ENCODE data around the gene SORT1. TPM values are rescaled to one million over a fixed set of nuclear protein-coding genes. Genes with fewer than 3 reads are reported as not detected.
A peak's percentile ranks its signal among the peaks of the same experiment; 100 is the strongest.

The SORT1 gene
- total RNA-seq, 1 donor: 38.4 TPM

GRCh38 chr1:109392788-109393616 lies 4.7 kb downstream of the SORT1 start:
- peak overlapping the region; percentile 37 for H3K4me3 ChIP-seq (ENCODE audit: low read depth, low read length)
- DNase-seq (ENCODE audit: low read depth): peak; percentile 79
- TF ChIP-seq CTCF (IDR thresholded peaks at IDR 0.05; ENCODE audit: insufficient read depth, low read depth, low read length): no peak

- peak overlapping the region; percentile 37 for H3K4me3 ChIP-seq (ENCODE audit: low read depth, low read length)
- DNase-seq (ENCODE audit: low read depth): no peak
- no peak for TF ChIP-seq CTCF (IDR thresholded peaks at IDR 0.05; ENCODE audit: insufficient read depth, low read depth, low read length)
These were observed 5.5 kb downstream of the SORT1 start for GRCh38 chr1:109392037-109392787.

- no peak for DNase-seq (ENCODE audit: low read depth)
- H3K4me3 ChIP-seq (ENCODE audit: low read depth, low read length): peak overlapping the region; percentile 3
- no peak for TF ChIP-seq CTCF (IDR thresholded peaks at IDR 0.05; ENCODE audit: insufficient read depth, low read depth, low read length)
These were observed 6.1 kb downstream of the SORT1 start for GRCh38 chr1:109391626-109392025.

- peak overlapping the region; percentile 3 for H3K4me3 ChIP-seq (ENCODE audit: low read depth, low read length)
- no peak for TF ChIP-seq CTCF (IDR thresholded peaks at IDR 0.05; ENCODE audit: insufficient read depth, low read depth, low read length)
- DNase-seq (ENCODE audit: low read depth): peak; percentile 63
These were observed 6.6 kb downstream of the SORT1 start for GRCh38 chr1:109391157-109391556.

- no peak for TF ChIP-seq CTCF (IDR thresholded peaks at IDR 0.05; ENCODE audit: insufficient read depth, low read depth, low read length)
- no peak overlapping the region for H3K4me3 ChIP-seq (ENCODE audit: low read depth, low read length)
- DNase-seq (ENCODE audit: low read depth): no peak
These were observed 7.9 kb downstream of the SORT1 start for GRCh38 chr1:109389638-109390341.

GRCh38 chr1:109388884-109389637 lies 8.7 kb downstream of the SORT1 start:
- no peak for TF ChIP-seq CTCF (IDR thresholded peaks at IDR 0.05; ENCODE audit: insufficient read depth, low read depth, low read length)
- no peak overlapping the region for H3K4me3 ChIP-seq (ENCODE audit: low read depth, low read length)
- peak; percentile 52 for DNase-seq (ENCODE audit: low read depth)
